ENCODE data around the gene IFI35.
A peak's percentile ranks its signal among the peaks of the same experiment; 100 is the strongest.
"Not testable (repeated sequence)": the region's sequence is repeated elsewhere in the genome, so short reads cannot be mapped to it uniquely, and the experiment has no call there.

The IFI35 gene

DNA sequence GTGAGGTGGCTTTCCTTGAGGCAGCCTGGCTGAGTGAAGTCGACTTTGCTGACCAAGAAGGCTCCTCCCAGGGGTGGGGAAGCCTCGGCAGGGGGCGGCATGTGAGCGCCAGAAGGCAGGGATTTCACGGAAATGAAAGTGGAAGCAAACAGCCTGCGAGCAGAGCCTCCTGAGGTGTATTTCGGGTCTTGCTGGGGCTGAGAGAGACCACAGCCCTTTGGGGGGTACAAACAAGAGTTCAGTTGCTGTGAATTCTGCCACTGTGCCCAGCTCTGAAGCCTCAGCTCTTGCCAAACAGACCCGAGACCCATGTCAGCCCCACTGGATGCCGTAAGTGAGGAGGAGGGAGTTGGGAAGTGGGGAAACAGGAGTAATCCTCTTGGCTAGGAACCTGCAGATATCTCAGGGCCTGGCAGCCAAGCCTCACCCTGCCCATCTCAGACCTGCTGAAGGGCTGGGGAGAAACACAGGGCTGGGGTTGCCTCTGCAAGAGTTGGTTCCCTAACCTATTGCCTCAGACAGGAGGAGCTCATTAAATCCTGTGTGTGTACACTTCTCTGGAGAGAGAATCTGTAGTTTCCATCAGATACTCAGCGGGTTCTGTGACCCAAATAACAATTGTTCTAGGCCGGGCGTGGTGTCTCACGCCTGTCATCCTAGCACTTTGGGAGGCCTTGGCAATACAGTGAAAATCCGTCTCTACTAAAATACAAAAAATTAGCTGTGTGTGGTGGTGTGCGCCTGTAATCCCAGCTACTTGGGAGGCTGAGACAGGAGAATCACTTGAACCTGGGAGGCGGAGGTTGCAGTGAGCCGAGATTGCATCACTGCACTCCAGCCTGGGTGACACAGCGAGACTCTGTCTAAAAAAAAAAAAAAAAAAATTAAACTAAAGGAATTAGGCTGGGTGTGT is at the start of gene IFI35:
TSS of gene IFI35 (plus strand) at position 146 of the 913 bp plus-strand sequence. CDS start at position 310, 164 bp downstream.
- DNase-seq, result peak; percentile 85

DNA sequence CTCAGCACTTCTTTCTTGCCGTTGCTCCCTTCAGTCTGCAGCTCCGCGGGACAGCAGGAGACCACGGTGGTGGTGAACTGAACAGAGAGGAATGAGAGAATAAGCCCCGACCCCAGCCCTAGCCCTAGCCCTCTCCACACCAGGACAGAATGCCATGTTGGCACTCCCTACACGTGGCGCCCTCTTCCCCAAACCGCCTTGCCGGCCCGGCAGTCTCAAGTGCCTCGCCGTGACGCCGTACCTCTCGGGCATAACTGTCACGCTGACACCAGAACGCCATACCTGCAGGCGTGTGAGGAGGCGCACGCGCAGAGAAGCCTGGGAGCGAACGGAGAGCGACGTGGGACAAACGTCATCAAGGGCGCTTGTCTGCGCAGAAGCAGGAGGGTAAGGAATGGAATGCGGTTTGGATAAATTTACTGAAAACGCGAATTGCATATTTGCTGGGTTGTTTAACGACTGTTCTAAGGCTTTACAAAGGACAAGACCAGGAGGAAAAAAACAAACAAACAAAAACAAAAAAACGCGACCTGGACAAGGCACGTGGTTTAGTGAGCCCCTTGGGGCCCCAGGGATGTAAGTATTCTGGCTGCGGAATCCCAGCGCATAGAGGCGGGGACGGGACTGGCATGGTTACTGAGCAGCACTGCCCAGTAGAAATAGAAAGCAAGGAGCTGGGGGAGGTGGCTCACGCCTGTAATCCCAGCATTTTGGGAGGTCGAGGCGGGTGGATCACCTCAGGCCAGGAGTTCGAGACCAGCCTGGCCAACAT is 42.2 kb upstream of the IFI35 start, which contains the start of gene AARSD1:
TSS of gene AARSD1 (minus strand) at position 294 of the 772 bp plus-strand sequence. CDS start at position 280, 14 bp downstream.
- DNase-seq, result peak; percentile 85

DNA sequence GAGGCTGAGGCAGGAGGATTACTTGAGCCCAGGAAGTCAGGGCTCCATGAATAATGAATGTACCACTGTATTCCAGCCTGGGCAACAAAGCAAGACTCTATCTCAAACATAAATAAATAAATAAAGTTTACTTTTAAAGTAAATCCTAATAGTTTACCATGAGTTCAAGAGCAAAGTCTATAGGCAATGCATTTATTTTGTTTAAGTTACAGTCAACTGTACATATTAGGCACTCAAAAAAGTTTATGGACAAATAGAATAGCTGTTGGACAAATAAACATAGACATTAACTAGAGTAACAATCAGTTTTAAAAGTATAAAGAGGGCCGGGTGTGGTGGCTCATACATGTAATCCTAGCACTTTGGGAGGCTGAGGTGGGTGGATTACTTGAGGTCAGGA is 38.7 kb upstream of the IFI35 start:
- DNase-seq, result no peak

DNA sequence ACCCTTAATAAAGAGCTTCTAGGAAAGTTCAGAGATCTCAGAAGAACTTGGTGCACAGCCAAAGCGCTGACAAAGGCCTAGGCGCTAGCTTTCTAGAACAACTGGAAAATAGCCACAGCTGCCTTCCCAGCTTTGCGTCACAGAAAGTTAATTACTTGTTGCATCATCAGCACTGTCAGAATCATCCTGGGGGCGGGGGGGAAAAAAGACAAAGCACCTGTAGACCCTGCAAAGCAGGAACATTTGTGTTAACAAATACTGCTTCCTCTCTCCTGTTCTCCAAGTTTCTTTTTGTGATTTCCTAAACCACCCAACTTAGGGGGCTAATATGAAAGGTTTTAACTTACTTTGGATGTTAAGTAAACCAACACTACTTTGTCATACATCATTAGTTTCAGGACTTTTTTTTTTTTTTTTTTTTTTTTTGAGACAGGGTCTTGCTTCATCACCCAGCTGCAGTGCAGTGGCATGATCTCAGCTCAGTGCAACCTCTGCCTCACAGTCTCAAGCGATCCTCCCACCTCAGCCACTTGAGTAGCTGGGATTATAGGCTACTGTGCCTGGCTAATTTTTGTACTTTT is 37.5 kb upstream of the IFI35 start:
- DNase-seq, result no peak

DNA sequence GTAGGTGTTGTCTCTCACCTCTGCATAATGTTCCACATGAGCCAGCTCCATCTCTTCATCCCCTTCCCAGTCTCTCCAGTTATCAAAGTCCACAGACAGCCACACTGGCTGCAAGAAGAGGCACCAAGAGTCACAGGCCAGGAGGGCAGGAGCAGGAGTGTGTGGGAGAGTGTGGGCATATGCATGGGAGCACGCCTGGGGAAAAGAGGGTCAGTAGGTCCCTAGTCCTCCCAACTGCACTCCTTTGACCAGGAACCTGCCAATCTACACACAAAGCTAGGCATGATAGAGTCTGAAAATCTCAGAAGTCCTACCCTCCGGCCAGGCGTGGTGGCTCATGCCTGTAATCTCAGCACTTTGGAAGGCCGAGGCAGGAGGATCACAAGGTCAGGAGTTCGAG is 35.0 kb upstream of the IFI35 start:
- DNase-seq, result no peak

DNA sequence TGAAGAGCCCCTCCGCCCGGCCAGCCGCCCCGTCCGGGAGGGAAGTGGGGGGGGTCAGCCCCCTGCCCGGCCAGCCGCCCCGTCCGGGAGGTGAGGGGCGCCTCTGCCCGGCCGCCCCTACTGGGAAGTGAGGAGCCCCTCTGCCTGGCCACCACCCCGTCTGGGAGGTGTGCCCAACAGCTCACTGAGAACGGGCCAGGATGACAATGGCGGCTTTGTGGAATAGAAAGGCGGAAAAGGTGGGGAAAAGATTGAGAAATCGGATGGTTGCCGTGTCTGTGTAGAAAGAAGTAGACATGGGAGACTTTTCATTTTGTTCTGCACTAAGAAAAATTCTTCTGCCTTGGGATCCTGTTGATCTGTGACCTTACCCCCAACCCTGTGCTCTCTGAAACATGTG is 33.3 kb upstream of the IFI35 start:
- not testable (repeated sequence) for DNase-seq

DNA sequence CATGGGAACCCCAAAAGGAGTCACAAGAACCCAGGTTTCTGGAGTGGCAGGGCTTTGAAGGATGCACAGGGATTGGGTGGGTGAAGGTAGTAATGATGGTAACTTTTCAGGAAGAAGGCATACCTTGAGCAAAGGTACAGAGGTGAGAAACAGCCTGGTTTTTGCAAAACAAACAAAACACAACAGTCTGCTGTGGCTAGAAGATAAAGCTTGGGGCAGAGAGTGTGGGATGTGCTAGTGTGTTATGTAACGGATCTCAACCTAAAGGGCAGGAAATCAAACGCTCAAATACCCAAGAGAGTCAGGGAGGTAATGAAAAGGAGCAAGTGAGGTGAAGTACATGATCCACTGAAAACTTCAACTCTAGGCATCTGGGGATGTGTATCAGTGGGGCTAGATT is 31.3 kb upstream of the IFI35 start:
- no peak for DNase-seq

DNA sequence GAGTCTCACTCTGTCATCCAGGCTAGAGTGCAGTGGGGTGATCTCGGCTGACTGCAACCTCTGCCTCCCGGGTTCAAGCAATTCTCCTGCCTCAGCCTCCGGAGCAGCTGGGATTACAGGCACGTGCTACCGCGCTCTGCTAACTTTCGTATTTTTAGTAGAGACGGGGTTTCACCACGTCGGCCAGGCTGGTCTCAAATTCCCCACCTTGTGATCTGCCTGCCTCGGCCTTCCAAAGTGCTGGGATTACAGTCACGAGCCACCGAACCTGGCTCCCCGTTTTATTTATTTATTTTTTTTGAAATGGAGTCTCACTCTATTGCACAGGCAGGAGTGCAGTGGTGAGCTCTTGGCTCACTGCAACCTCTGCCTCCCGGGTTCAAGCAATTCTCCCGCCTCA is 30.9 kb upstream of the IFI35 start:
- not testable (repeated sequence) for DNase-seq

DNA sequence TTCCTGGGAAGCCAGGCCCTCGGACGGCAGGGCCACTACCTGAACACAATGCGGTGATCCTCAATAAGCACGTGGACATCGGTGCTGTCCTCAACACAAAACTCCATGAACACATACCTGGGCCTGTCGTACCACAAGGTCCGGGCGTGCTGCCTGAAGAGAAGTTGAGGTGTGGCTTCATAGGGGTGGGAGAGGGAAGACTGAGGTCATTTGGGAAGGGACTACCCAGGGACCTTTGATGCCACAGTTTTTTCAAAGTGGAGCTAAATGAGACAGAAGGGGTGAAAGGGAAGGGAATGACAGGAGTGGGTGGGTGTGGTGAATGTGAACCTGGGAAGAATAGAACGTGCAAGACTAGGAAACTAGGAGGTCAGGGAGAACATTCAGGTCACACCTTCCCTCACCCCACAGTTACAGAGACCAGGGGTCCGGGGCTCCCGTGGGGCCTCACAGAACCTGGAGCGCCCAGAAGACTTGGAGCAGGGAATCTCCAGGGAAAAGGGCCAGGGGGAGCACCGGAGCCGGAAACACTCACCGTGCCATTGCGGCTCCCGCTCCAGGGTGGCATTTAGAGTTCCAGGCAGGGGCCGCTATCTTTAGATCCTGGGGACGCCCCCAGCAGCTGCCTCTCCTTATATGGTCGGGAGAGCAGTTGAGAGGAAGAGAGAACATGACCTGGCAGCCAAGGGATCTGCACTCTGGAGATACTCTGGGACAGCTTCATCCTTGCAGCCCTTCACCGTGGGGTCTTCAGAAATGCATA is 26.9 kb upstream of the IFI35 start, which contains the start of gene PTGES3L:
TSS of gene PTGES3L (minus strand) at position 570 of the 763 bp plus-strand sequence. CDS start at position 543, 27 bp downstream.
- DNase-seq, result no peak

DNA sequence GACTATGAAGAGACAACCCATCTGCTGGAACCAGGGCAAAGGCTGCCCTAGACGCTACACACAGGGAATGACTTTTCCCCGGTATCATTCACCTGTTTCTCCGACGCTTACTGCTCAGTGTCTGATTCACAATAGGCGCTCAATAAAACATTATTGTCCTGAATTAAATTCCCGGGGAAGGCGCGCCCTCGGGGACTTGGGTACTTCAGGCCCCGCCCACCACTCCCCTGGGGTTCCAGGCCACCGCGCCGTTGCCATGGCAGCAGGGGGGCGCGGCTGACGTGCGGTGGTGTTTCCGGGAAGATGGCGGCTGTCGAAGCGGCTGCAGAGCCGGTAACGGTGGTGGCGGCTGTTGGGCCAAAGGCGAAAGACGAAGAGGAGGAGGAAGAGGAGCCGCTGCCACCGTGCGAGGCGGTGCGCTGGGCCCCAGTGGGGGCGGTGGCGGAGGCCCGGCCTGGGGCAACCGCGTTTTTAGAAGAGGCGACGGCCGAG is 26.3 kb upstream of the IFI35 start, which contains the start of gene RUNDC1:
TSS of gene RUNDC1 (plus strand) at position 292 of the 492 bp plus-strand sequence. CDS start at position 304, 12 bp downstream.
- DNase-seq, result peak; percentile 88

DNA sequence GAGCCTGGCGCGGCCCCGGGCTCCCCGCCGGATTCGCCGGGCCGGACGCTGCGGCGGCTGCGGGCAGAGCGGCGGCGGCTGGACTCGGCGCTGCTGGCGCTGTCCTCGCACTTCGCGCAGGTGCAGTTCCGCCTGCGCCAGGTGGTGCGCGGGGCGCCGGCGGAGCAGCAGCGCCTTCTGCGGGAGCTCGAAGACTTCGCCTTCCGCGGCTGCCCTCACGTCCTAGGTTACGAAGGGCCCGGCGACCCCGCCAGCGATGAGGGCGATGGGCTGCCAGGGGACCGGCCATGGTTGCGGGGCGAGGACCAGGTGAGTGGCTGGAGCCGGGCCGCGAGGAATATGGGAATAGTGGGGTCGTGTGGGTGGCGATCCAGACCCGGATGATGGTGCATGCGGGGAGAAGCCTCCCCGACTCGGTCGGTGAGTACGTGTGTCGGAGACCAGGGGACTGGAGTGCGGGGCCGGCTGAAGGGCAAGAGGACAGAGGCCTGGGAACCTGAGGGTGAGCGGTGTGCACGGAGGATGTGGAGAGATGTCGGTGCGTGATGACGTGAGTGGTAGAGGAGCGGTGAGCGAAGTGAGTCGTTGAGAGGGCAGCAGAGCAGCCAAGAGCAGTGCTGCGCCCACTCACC is 25.7 kb upstream of the IFI35 start:
- peak; percentile 40 for DNase-seq

DNA sequence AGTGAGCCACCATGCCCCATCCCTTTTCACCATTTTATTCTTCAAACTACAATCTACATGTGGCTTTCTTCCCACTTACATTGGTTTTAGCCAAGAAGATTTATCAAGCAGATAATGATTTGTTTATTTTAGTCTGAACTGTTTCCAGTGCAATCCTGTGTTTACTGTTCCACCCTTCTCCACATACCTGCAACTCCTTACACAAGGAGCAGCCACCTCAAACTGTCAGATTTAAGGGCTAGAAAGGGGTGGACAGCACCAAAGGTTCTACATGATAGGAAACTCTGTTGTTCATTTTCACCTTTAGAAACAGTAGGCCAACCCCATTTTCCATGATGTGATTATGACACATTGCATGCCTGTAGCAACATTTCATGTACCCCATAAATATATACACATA is 24.3 kb upstream of the IFI35 start:
- no peak for DNase-seq

DNA sequence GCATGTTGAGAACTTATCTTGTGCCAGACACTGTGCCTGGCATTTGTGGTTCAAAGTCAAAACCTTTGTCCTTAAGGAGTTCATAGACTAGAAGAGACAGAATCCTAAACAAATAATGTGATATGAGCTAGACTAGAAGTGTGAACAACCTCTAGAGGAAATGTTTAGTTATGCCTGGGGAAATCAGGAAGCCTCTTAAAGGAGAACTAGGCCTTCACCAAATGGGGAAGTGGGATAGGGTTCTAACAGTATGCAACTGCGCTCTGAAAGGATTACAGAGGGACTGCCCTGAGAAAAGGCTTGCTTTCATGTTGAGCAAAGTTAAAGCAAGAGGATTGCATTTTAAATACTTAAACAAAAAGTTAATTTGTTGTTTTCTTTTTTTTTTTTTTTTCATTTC is 21.4 kb upstream of the IFI35 start:
- no peak for DNase-seq

DNA sequence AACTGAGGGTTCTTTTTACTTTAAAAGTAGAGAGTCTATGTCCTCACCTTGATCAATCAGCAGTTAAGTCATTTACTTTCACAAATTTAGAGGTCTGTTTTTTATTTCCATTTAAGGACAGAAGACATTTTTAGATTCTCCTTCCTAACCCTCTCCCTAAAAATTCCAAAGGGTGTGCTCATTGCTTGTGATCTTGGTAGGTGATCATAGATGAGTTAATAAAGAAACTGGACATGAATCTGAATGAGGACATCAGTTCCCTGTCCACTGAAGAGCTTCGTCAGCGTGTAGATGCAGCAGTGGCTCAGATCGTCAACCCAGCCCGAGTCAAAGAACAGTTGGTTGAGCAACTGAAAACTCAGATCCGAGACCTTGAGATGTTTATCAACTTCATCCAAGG is 17.4 kb upstream of the IFI35 start:
- DNase-seq, result no peak

DNA sequence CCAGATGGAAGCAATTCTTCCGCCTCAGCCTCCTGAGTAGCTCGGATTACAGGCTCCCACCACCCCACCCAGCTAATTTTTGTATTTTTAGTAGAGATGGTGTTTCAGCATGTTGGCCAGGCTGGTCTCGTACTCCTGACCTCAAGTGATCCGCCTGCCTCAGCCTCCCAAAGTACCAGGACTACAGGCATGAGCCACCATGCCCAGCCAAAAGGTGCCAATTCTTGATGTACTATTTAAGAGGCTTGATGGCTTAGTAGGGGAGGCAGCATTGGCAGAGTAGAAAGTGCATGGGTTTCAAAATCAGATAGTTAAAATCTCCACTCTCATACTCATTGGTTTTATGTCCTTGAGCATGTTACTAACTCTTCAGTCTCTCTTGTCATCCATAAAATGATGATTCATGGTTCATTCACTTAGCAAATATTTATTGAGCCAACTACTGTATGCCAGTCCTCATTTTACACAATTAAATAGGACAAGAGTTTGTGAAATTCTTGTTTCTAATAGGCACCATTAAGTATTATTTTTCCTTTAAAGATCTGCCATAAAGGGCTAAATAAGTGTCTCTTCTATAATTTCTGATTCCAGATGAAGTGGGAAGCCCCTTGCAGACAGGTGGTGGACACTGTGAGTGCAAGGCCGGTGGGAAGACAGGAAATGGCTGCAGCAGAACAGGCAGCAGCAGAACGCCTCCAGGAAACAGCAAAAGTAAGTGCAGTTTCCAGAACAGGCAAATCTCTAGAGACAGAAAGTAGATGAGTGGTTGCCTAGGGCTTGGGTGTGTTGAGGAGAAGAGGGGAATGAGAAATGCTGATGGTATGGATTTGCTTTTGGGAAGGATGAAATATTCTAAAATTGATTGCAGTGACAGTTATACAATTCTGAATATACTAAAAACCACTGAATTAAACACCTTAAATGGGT is 16.6 kb upstream of the IFI35 start:
- no peak for DNase-seq

DNA sequence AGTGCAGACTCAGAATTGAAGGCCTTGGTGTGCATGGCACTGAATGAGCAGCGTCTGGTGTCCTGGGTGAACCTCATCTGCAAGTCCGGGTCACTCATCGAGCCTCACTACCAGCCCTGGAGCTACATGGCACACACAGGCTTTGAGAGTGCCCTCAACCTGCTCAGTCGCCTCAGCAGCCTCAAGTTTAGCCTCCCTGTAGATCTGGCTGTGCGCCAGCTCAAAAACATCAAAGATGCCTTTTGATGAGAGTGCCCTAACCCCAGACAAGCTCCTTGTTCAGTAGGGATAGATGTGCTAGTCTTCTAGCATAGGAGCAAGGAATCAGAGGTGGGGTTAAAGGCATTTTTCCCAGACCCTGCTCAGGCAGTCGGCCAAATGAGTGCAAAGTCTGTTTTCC is 15.1 kb upstream of the IFI35 start:
- DNase-seq, result no peak

DNA sequence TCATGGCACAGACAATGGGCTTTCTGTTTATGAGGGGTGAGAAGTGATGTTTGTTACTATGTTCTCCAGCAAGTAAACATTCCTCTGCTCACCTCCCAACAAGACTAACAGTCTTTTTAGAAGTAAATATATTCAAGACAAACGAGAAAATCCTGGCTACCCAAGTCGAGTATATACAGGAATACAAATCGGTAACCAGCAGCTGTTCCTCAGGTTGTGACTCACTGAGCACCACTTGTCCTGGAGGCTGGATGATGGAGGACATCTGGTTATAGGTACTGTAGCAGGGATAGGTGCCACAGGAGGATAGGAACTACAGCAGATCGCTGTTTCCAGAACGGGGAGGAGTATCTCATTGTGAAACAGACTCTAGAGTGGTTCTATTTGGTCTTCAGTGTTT is 13.7 kb upstream of the IFI35 start:
- DNase-seq, result no peak

DNA sequence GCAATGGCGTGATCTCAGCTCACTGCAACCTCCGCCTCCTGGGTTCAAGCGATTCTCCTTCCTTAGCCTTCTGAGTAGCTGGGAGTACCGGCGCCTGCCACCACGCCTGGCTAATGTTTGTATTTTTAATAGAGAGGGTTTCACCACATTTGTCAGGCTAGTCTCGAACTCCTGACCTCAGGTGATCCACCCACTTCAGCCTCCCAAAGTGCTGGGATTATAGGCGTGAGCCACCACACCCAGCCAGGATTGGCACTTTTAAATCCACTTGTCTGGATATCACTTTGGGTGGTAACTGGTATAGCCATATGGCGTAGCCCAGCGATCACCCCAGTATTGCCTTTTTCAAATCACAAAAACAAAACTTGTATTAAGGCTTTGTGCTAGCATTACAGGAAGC is 12.7 kb upstream of the IFI35 start:
- DNase-seq, result not testable (repeated sequence)

DNA sequence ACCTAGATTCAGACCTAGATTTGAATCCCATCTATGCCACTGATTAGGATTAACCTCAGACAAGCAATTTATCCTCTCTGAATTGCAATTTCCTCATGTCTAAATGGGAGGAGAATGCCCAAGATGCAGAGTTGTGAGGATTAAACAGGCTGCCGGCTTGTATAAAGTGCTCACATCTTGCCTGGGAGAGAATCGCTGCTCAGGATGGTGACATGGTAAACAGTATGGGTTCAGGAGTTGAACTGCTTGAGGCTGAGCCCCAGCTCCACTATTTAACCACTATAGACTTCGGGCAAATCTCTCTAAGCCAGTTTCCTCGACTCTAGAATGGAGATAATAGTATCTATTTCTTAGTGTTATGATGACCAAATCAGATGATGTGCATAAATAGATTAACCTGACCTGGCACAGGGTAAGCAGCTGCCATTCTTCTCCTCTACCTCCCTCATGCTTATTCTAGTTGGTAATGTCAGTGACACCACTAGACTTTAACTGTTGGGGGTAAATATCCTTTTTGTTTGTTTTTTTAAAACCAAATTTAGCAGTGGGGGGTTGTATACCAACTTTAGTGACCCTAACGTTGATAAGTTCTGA is 9.1 kb upstream of the IFI35 start:
- no peak for DNase-seq

Data from activated gamma-delta T cell treated with Interleukin-2 at 50 U/mL for 16 hours (primary cell).